HG02623 (cell line): Measurements from ENCODE around the gene CERS6.

Experiments
- ATAC-seq: cut with Tn5 transposase; IDR thresholded peaks from one replicate; pipeline ENCODE4 v1.9.1; 2021; ENCODE audit warnings: moderate library complexity; ENCODE audit not compliant: unreplicated experiment

Gene CERS6

DNA sequence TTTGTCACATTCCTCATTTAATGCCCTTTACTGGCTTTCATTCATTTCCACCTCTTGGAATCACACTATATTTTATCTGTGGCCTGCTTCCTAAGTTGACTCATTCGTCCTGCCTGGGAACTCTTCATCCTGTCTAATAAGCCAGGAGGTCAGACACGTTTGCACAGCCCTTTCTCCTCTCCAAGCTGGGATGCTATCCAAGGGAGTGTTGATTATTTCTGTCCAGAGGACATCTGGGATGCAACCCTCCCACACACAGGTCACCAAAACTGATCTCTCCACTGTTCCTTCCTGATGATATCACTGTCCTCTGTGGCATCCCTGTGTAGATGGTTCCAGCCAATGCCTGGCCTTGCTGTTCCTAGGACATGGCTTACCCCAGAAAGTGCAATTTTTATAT, 266.5 kb downstream of the CERS6 start:
- no peak for ATAC-seq

DNA sequence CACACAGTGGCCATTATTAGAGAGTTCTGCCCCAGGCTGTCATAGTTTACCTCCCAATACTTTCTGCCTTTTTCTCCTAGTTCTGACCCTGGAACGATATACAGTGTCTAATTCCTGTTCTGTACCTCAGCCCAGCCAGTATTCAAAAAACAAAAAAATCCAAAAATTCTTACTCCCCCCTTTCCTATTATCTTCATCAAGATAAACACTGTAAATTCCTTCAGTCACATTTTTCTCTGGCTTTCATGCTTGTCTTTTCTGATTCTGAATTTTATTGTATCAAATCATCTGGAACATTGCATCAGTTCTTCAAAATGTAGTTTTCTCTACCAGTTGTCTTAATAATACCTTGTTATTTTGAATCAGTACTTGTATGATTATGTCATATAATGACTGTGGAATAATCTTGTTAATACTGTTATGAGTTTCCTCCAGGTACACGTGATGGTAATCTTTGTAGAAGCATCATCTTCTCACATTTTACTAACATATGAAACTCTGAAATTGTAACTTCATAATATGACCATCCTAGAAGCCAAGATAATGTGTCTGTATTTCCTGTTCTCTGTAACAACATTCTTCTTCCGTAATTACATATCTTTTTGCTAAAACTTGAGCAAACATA, 267.3 kb downstream of the CERS6 start:
- ATAC-seq, result no peak

DNA sequence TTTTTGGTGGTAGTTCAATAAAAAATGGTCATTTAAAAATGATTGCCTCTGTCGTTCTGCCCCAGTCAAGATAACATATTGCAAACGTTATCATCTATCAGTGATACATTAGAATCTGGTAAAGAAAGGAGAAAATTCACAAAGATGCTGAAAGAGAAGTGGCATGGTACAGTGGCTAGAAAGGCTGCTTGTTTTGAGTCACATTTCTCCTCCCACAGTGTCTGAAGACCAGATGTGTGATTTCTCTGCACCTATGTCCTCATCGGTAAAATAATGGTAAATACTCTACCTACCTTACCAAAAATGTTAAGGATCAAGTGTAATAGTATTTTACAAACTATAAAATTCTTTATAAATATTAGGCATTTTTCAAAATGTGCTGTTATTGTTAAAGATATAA, 270.3 kb downstream of the CERS6 start:
- peak; percentile 59 for ATAC-seq

DNA sequence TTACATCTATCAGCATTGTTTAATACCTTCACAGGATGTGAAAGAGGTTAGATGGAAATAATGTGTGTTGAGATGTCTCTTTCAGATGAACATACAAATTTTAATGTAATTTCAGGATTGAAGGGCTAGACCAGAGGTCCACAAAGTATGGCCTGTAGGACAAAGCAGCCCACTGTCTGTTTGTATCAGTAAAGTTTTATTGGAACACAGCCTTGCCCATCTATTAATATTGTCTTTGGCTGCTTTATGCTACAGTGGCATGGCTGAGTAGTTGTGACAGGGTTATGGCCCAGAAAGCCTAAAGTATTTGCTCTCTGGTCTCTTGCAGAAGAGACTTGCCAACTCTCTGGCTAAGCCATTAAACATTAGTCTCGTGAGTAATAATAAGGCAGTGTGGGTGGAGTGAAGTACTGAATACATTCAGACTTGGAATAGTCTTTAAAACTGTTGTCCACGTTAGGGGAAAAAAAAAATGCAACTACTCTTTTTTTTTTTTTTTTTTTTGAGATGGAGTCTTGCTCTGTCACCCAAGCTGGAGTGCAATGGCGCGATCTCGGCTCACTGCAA, 271.9 kb downstream of the CERS6 start:
- no peak for ATAC-seq

DNA sequence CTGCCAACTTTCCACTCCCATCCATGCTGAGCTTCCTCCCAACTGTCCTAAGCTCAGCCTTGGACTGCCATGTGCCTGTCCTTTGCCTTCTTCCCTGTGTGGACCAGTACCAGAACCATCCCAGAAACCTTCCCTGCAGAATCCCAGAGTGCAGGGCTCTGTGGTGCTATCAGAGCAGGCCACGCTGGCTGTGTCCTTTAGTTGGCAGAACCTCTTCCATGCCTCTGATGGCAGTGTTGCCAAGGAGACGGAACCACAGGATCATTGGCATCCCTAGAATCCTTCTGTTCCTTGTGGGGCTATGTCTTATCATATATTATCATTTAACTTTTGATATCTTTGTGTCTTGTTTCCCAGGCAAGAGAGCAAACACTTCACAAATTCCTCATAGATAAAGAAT, 273.4 kb downstream of the CERS6 start:
- ATAC-seq, result no peak

DNA sequence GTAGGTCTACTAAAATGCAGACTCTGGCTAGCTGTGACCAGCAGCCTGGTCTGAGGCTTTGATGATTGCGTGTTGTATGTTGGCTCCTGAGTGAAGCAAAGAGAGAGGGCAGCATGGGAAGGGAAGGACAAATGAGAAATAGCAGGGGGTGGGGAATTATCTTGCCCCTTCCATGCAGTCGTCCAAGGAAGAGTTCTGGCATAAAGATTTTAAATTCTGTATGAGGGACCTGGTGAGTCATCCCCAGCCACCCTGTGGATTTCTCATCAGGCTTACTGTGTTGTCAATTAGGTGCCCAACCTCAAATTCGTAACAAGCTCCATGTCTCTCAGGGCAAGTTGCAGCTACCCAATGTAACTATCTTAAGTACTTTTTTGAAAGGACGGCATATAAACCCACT, 274.3 kb downstream of the CERS6 start:
- ATAC-seq, result no peak

DNA sequence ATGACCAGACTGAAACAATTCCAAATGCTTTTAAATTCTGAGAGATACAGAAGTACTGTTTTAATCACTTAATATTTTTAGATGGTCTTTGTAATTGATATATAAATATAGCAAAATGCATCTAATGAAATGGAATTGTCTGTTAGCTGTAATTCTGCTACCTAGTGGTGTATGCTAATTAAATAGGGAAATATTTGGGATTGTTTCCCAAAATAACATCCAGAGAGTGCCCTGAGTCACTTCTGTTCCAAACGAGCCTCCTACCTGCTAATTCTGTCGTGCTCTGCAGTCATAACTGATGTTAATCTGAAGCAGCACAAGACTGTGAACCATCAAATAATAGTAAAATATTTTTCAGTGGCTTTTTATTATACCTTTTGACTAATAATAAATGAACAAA, 274.9 kb downstream of the CERS6 start:
- no peak for ATAC-seq

DNA sequence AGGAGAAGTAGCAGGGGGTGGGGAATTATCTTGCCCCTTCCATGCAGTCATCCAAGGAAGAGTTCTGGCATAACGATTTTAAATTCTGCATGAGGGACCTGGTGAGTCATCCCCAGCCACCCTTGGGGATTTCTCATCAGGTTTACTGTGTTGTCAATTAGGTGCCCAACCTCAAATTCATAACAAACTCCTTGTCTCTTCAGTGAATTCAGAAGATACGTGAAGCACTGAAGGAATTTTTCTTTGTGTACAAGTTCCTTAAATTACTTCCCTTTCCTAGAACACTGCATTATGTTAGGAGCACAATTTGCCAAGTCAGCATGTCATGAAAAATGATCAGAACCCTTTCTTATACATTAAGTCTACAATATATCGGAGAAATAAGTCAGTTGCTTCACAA, 275.5 kb downstream of the CERS6 start:
- ATAC-seq, result no peak

DNA sequence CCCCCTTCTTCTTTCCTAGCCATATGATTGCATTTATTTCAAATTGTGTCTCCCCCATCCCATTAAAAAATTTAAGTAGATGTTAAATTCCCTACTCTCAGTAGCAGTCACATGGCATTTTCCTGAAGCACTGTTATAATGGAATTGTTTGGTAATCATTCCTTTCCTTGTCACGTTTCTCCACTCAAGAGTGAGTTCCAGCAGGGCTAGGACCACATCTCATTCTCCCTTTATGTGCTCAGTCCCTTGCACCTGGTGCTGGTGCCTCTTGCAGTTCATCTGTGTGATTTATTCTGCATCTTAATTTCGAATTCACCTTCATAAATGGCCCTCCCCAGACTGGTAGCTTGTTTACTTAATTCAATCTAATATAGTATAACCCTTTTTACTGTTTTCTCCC, 276.0 kb downstream of the CERS6 start:
- ATAC-seq, result no peak

DNA sequence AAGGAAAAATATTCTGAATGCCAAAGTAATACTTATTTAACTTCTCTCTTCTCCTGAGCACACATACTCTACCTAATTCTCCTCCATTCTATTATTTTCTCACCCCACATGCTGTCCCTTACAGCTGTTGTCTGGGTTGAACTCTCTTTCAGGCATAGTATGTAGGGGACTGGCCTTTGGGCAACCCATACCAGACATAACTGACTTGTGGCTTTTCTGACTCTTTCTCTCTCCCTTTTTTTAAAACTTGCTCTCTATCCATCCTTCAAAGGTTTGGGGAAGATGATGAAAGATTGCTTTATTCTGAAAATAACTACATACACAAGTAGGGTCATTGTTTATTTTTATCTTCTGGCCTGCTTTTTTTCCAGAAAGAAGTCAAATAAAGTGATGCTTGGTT, 276.4 kb downstream of the CERS6 start:
- no peak for ATAC-seq

DNA sequence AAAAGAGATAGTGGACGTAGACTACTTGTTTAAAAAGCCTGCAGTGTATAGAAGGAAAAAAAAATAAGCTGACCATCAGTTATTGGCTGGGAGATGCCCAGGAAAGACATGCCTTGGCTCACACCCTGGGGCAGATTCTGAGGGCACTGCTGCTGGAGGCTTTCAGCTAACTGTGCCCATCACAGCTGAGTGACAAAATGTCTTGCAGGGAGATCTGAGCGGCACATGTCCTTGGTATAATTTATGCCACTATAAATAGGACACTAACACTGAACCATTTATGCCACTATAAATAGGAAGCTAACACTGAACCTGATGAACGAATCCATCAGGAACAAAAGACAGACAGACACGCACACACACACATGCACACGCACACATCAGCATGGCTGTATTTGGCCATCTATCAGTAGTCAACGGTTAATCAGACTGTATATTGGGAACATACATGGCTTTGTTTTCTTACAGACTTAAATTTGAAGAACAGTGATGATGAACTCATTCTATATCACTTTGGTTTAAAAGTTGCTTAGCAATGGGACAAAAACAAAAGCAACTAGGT, 278.2 kb downstream of the CERS6 start:
- ATAC-seq, result no peak

DNA sequence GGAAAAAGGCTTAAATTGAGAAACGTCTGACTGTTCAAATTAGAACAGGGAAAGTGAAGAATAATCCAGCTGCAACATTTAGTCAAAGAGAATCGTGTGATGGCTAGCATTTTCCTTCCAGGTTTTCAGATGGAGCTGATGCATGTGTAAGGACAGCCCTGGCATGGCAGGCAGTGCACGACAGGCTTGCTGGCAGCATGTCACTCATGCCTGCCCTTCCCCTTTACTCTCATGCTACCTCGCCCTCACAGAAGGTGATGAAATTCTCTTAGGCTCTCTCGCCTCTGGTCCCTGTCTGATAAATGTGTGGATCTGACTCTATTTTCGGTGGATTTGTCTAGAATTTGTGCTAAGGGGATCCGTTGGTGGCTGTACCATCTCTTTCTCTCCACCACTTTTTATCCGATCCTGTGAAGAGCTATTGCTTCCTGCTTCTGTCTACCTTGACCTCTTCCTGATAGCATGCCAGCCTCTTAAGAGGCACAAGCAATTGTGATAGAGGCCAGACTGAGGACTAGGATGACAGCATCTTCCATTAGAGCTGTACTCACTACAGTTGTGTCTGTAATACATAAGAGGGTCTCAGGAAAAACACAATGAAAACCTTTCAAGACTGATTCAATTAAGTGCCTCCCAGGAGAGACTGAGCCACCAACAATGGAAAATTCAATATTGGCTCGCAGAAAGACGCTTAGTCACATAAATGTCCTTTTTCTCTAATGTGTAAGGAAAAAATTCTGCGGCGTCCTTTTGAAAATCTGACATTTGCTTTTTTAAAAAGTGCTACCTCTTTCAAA, 280.8 kb downstream of the CERS6 start:
- no peak for ATAC-seq

DNA sequence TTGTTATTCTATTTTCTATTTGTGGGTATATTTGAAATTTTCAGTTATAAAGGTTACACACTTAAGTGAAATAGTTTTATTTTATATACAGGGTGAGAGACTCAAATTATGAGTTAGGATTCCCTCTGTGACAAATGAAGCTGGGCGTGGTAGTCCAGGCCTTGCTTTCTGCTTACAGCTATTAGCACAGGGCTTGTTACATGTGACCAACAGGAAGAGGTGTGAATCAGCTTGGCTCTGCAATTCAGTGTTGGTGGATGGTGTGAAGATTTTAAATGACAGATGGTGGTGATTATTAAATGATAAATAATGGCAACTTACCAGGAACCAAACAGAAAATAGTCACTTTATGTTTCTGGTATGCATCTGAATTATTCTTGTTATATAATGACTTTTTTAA, 282.0 kb downstream of the CERS6 start:
- no peak for ATAC-seq

DNA sequence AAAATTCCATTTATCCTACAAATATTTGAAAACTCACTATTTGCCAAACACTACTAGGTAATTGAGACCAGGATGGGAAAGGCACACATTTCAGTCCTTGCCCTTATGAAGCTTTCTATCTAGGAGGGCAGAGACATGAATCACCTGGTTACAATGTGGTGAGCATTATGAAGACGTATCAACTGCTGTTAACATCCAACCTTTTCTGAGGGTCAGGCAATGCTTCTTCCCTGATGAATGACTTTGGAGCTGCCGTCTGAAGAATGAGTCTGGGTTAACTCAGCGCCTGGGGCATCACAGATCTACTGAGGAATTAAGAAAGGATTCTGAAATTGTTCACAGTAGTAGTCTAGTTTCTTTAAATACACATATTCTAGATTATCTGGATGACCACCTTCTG, 284.3 kb downstream of the CERS6 start:
- no peak for ATAC-seq

DNA sequence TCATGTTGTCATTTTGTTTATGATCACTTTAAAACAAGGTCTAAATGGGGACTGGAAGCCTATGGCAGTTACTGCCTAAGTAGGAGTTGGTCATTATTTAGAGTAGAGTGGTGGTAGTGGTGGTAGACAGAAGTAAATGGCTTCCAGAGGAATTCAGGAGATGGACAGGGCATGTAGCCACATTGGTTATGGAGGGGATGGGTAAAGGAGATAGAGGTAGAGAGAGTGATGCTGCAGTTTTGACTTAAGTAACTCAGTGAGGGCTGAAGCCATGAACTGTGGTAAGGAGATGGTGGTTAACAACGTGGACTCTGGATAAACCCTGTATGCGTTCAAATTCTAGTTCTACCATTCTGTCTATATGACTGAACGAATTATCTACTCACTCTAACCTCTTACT, 284.7 kb downstream of the CERS6 start:
- ATAC-seq, result no peak

DNA sequence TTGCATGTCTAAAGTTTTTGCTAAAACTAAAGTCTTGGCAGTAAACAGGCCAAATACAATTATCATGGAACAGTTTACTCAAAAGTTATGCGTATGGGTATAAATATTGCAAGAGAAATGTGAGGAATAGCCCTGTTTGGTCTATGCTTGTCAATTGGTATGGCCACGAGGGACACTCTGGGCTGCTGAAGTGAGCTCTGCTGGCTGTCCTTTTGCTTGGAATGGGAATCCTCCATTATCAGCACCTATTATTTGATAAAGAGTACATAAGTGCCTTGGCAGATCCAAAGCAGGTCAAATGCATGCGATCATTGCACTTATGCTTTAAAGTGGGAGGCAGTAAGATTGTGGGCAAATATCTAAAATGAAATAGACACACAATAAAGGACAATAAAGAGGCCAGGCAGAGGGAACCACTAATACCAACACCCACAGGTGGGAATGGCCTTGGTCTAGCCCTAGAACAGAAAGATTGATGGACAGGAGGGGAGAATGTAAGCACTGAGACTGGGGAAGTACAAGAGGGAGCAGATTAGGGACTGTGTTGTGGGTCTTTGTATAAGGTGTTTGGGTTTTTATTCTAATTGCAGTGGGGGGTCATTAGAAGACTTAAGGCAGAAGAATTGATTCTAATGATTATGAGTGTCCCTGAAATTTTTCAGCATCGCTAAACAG, 286.3 kb downstream of the CERS6 start:
- no peak for ATAC-seq

DNA sequence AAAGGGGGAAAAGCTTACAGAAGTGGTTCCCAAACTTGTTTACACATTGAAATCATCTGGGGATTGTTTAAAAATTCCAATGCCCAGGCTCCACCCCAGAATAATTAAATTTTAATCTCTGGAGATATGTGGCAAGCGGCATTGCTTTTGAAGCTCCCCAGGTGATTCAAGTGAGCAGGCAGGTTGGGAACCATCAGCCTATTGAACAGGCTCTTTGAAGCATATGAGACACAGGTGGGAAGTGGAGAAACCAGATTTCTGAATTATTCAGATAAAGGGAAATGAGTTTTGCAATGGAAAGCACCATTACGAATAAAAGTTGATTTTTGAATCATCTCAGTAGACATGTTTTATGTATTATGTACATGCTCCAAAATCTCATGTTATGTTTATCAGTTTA, 288.8 kb downstream of the CERS6 start:
- ATAC-seq, result no peak

DNA sequence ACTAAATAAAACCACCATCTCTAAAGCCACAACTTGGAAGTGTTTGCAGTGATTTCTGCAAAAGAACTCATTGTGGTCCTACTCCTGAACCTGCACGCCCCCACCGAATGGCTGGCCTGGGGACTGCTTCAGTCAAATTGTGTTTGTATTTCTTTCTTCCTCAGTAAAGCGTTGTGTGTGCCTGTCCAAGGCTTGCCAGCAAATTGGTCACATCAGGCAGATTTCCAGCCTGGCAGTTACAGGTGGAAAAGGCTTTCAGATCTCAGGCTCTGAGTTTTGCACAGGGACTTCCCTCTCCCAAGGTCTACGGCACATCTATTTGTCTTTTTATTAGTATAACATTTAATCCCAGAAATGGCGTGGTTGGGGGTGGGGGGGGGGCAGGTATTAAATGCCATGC, 292.4 kb downstream of the CERS6 start:
- no peak for ATAC-seq

DNA sequence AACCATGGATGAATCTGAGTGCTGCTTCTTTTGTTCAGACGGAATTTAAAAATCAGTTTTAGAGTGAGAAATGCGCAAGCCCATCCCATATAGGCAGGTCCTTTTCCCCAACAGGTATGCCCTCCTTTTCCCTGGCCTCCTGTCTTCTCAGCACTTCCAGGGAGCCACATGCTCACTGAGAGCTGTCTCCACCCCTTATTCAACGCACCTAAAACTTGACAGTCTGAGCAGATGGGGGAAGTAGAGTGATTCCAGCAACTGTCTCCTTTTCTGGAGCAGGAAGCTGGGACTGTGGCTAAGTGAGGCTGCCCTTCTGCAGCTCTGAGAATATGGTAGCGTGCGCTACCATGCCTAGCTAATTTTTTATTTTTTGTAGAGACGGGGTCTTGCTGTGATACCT, 293.2 kb downstream of the CERS6 start:
- ATAC-seq, result no peak

DNA sequence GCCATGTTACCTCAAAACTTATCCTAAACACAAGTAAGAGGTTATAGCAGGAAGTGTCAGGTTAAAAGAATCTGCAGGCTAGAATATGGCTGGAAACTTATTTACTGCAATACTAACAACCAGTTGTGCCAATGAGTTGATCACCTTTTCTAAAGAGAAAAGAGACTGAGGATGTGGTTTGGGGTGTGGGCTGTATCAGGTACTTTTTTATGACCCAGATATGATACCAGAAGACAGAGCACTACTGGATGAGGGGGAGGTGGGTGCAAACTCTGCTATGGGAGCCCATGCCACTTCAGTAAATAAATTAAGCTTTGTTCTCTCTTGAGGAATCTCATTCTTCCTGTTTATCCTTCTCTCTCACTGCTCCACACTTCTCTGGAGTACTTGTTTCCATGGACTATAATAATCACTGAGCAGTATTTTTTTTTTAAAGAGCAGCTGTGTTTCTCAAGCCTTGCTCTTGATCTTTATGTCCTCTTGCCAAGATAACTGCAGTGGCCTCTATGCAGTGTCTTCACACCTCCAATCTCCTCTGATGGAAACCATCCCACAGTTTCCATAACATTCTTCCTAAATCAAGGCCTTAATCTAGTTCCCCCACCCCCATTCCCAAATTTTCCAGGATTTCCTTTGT, 295.1 kb downstream of the CERS6 start:
- ATAC-seq, result peak; percentile 88

DNA sequence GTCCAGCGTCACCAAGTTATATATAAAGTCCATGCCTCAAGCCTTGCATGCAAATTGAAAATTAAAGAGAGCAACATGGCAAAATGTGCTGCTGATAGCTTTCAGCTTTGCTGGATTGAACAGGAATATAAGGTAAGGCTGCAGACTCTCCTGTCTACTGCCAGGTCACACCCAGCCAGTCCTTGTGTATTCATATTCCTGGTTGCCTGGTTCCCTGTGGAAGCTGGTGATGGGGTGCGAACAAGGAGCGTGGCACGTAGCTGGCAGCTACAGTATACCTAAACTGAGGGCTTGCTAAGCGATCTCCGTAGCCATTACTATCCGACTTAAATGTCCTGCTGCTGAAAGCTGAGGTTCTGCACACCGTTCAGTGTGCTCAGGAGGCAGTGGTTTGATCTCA, 296.3 kb downstream of the CERS6 start:
- no peak for ATAC-seq
